ENCODE measurements around the gene MTUS2.

MTUS2 gene

GRCh38 chr13:28856287-28856686, 36.1 kb downstream of the MTUS2 start:
- in situ Hi-C loops (cut with MboI; ENCODE audit: low sequenced_read_pairs) = no loop called here

DNA sequence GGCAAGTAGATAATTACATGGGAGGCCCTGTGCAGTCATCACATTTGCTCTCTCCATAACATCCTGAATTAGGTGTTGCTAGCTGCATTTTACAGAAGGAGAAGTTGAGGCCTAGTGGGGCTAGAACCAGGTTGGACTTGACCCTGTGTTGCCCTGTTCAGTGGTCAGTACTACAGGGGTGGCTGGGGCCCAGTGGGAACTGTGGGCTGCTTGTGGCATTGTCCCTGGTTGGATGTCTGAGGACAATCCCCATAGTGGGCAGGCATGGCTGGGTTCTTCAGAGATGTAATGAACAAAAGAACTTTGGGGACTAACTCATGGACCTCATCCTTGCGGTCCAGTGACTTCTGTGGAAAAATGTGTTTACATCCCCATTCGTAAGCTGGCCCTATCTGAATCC, 38.9 kb downstream of the MTUS2 start:
- in situ Hi-C loops (cut with MboI; ENCODE audit: low sequenced_read_pairs) = no loop called here

- in situ Hi-C loops (cut with MboI; ENCODE audit: low sequenced_read_pairs) = no loop called here
Observed at GRCh38 chr13:28859717-28860116, 39.6 kb downstream of the MTUS2 start.

DNA sequence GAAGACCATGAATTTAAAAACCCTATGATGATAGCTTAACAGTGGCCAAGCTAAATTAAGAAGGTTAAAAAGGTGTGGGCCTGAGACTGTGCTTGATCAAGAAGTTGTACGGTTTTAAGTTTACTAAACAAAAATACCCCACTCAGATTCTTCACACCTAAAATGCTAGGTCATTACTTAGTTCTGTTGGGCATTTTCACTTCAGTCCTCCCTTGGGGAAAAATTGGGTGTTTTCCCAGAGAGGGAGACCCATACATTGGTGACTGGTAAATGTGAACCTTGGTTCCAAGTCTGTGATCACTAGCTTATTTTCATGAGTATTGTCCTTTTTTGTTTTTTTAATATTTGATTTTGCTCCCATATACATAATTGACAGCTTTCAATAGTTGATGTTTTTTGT, 44.4 kb downstream of the MTUS2 start:
- in situ Hi-C loops (cut with MboI; ENCODE audit: low sequenced_read_pairs) = no loop called here

DNA sequence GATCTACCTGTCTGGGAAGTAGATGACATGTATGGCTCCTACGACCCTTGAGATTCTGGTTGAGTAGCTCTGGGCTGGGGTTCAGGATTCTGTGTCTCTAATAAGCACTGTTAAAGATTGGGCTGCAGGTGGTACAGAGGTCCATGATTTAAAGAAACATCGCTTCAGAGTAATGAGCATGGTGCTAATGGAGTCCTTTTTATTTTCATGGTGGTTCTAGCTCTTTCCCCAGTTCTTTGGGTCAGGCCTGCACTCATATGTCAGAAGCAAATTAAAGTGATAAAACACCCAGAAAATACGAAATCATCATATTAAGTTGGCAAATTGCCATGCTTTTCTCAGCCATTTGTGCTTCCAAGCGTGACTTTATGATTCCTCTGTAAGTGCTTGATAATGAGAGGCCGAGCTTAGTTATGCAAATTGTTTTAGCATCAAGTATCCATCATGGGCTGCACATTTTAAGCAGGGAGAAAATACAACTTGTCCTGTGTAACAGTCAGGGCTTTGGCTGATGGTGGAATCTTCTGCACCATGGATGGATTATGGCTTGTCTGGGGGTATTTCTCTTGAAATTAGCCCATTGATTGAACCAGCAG, 45.1 kb downstream of the MTUS2 start:
- in situ Hi-C loops (cut with MboI; ENCODE audit: low sequenced_read_pairs) = no loop called here

- in situ Hi-C loops (cut with MboI; ENCODE audit: low sequenced_read_pairs) = no loop called here
Observed at GRCh38 chr13:28865951-28866350, 45.8 kb downstream of the MTUS2 start.

DNA sequence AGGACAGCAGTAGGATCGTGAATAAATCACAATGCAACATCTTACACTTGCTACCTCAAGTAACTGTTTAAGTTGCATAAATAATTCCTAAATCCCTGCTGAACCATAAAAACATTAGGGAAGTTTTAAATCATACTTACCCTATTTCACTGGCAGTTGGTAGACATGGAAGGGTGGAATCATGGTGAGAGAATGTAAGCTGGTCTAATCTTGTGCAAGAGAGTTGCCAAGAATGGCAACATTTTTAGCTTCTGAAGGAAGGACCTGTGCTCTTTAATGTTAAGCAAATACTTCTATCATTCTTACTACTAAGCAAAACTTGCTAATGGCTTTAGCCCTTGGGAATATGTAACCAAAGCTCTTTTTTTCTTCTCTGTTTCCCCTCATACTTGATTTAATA, 46.8 kb downstream of the MTUS2 start:
- in situ Hi-C loops (cut with MboI; ENCODE audit: low sequenced_read_pairs) = no loop called here

GRCh38 chr13:28867564-28867963, 47.4 kb downstream of the MTUS2 start:
- in situ Hi-C loops (cut with MboI; ENCODE audit: low sequenced_read_pairs) = no loop called here

DNA sequence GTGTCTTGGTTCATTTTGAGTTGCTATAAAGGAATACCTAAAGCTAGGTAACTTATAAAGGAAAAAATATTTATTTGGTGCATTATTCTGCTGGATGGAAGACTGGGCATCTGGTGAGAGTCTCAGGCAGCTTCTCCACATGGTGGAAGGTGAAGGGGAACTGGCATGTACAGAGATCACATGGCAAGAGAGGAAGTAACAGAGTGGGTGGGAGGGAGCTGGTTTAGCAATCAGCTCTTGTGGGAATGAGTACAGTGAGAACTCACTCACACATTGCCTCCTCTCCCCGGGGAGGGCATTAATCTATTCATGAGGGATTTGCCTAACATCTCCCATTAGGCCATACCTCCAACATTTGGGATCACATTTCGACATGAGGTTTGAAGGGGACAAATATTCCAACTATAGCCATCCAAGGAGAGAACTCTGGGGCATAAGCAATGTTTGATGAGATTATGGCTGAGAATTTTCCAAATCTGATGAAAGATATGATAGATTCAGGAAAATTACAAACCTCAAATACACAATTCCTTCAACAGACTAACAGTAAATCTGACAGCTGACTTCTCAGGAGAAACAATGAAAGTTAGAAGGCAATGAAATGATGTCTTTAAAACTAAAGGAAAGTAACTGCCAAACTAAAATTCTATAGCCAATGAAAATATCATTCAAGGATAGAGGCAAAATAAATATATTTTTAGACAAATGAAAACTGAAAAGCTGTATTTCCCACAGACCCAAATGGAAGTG, 52.5 kb downstream of the MTUS2 start:
- in situ Hi-C loops (cut with MboI; ENCODE audit: low sequenced_read_pairs) = no loop called here

DNA sequence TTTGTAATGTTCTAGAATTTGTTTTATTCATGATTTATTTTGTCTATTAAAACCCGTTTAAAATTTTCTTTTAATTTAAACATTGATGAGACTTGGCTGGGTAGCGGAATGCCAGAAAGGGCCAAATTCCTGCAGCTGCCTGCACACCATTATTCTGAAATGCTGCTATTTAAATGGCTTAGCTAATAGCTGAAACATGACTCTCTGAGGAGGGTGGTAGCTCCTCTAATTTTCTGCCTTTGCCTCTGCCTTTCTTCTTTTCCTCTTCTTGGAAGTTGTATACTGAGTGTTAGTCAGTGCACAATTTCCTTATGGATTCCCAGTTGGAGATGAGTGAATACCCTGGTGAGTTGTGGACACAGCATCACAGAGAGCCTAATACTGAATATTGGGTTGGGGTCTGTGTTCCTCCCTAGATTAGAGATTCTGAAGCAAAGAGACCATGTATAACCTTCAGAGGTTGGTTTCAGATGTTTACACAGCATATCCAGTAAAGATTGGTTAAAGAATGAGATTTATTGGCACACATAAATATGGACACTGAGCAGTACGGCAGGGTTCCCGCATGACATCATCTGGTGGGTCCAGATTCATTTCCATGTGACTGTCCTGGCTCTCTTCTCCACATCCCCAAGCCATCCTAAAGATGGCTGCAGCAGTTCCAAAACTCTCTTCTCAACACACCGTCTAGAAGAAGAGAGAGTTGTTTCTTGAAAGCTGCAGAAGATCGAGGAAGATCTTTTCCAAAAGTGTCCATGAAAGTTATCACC, 55.9 kb downstream of the MTUS2 start:
- in situ Hi-C loops (cut with MboI; ENCODE audit: low sequenced_read_pairs) = no loop called here

DNA sequence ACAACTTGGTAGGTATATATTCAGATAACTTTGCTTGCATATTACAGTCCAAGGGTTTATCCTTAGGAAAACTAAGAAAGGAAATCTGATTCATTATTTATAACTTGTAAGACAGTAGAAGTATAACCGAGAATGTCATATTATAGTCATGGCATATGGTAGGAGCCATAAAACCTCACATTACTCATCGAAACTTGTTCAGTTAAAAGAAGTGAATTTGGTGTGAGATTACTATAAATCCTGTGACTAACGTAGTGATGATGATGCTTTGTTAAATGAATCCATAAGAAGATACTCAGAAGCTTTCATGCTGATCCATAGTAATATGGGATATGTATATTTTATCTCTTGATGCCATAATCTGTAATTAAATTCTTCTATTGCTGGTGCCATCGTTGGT, 57.3 kb downstream of the MTUS2 start:
- in situ Hi-C loops (cut with MboI; ENCODE audit: low sequenced_read_pairs) = no loop called here

- in situ Hi-C loops (cut with MboI; ENCODE audit: low sequenced_read_pairs) = no loop called here
Observed at GRCh38 chr13:28885181-28885580, 65.0 kb downstream of the MTUS2 start.

DNA sequence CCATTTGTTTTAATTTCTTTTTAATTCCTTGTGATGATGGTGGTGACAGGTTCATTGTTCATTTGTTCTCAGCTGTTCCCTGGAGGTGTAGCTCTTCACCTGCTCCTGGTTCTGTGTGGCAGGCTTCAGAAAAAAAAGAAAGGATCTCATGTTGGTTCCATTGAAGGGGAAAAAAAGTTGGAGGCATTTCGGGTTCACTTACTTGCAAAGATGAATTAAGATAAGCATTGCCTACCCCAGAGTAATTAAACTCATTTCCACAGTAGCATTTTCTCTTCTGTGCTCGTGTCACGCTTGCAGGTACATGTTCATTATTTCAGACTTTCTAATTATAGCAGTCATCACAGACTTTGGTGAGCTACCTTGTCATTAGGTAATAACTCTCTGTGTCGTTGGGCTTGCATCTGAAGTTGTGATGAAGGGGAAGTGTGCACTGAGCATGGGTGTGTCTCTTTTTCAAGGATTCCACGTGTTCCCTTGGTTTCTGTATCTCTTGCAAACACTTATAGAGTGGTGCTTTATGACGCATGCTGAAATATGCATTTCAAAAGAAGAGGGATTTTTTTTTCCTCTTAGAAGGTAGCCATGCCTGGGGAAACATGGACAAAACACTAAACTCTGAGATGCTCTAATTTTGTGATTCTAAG, 69.1 kb downstream of the MTUS2 start:
- in situ Hi-C loops (cut with MboI; ENCODE audit: low sequenced_read_pairs) = no loop called here

DNA sequence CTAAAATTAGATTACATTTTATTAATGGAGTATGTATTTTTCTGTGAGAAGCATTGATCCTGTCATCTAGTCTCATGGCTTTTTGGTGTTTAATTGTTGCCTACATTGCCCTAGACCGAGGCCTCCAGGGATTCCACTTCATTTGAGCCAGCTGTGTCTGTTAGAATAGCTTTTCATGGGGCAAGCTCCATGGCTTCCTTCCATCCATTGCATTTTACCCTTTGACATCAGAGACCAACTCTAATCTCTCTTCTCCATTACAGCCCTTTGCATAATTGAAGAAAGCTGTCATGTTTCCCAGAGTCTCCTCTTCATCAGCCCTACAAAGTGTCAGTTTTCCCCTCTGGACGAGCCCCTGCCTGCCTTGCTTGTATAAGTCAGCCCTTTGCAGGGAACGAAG, 70.6 kb downstream of the MTUS2 start:
- in situ Hi-C loops (cut with MboI; ENCODE audit: low sequenced_read_pairs) = no loop called here

DNA sequence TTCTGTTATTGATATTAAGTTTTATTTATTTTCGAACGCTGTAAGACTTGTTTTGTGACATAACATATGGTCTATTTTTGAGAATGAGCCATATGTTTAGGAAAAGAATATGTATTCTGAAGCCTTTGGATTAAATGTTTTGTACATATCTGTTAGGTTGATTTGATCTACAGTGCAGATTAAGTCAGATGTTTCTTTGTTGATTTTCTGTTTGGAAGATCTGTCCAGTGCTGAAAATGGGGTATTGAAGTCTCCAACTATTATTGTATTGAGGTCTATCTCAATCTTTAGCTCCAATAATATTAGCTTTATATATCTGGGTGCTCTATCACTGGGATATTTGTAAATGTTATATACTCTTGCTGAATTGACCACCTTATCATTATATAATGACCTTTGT, 97.9 kb downstream of the MTUS2 start:
- in situ Hi-C loops (cut with MboI; ENCODE audit: low sequenced_read_pairs) = no loop called here

DNA sequence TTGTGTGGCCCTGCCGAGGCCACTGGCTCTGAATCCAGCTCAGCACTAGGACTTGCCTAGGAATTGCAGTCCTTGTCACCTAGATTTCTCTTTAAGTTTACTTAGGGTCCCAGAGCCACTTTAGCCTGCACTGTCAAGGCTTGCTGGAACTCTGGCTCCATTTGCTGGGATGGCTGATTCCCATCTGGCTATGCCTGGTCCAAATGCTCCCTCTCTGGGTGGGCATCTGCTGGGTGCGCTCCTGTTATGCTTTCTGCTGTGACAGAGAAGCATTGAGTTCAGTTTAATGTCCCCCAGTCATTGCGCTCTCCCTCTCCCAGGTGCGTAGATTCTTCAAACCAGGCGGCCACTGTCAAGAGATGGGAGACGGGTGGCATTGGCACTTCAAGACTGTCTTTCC, 102.2 kb downstream of the MTUS2 start:
- in situ Hi-C loops (cut with MboI; ENCODE audit: low sequenced_read_pairs) = no loop called here

GRCh38 chr13:28935104-28935503, 115.0 kb downstream of the MTUS2 start:
- in situ Hi-C loops (cut with MboI; ENCODE audit: low sequenced_read_pairs) = no loop called here

DNA sequence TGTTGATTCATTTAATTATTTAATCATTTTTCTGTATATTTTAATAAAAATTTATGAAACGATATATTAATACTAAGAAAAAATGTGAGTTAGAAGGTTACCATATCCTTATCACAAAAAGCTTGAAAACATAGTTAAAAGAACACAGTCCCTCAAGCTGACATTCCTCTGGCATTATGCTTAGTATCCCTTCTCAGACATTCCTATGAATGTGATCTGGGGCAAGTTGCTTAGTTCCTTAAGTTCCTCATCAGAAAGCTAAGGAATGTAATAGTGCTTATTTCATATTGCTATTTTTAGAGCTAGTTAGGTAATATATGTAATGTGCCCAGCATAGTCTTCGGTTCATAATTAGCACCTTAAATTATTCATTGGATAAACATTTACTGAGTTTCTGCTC, 122.8 kb downstream of the MTUS2 start:
- in situ Hi-C loops (cut with MboI; ENCODE audit: low sequenced_read_pairs) = no loop called here

DNA sequence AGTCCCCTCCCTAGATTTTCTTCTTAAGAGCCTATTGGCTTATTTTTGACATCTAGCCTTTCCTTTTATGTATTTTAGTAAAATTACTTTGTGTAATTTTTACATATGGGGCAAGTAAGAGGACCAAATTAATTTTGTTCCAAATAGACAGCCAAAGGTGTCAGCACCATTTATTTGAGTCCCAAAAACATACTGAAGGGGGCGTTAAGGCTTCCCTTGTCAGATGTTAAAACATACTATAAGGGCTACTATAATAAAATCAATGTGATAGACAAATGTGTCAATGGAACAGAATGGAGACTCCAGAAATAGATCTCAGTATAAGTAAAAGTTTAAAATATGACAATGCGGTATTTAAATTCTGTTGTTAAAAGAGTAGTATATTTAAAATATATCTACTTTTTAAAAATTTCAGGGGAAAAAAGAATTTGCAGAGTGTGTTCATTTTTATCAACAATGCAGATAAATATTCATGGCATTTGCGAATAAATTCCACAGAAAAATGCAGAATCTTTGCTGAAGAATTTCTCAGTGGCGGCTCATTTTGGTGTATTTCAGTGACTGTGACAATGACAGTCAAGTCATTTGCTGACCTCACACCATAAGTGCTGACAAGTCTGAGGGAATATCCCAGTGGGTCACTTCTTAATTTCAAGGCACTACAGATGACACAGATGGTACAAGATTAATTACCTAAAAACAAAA, 133.7 kb downstream of the MTUS2 start:
- in situ Hi-C loops (cut with MboI; ENCODE audit: low sequenced_read_pairs) = no loop called here

- in situ Hi-C loops (cut with MboI; ENCODE audit: low sequenced_read_pairs) = no loop called here
Observed at GRCh38 chr13:28954419-28954725, 134.2 kb downstream of the MTUS2 start.

GRCh38 chr13:28954810-28955209, 134.7 kb downstream of the MTUS2 start:
- in situ Hi-C loops (cut with MboI; ENCODE audit: low sequenced_read_pairs) = no loop called here

All from HL-60/S4 (cell line).